Fibroblast of skin of left quadriceps (primary cell): ENCODE measurements around the gene SNX32.
"Not testable (repeated sequence)": the region's sequence is repeated elsewhere in the genome, so short reads cannot be mapped to it uniquely, and the experiment has no call there.

Experiments used
- DNase-seq, 2 experiments: peaks; one replicate each; pipeline ENCODE4 v3.0.0-alpha.2; 2013; ENCODE audit warnings: low read depth in 2 of 2

Gene SNX32

GRCh38 chr11:65826984-65827735, 6.6 kb upstream of the SNX32 start:
- no peak for DNase-seq

- DNase-seq: no peak
These were observed 4.3 kb upstream of the SNX32 start for GRCh38 chr11:65829459-65829858.

- DNase-seq: not testable (repeated sequence)
These were observed 1.5 kb upstream of the SNX32 start for GRCh38 chr11:65832231-65832630.

GRCh38 chr11:65834202-65834601, 439 bp downstream of the SNX32 start:
- DNase-seq: no peak

- DNase-seq: no peak
These were observed 8.4 kb downstream of the SNX32 start for GRCh38 chr11:65842144-65842543.

GRCh38 chr11:65843811-65844210, 10.0 kb downstream of the SNX32 start:
- DNase-seq: no peak

GRCh38 chr11:65844231-65844872, 10.6 kb downstream of the SNX32 start:
- DNase-seq: no peak

GRCh38 chr11:65847746-65848145, 14.0 kb downstream of the SNX32 start:
- DNase-seq: no peak

- DNase-seq: not testable (repeated sequence)
These were observed 14.9 kb downstream of the SNX32 start for GRCh38 chr11:65848693-65849092.

GRCh38 chr11:65849366-65849765, 15.6 kb downstream of the SNX32 start:
- no peak for DNase-seq

GRCh38 chr11:65849771-65850216, 16.0 kb downstream of the SNX32 start:
- DNase-seq: no peak

GRCh38 chr11:65850217-65851082, 16.7 kb downstream of the SNX32 start:
- no peak for DNase-seq

- DNase-seq: no peak
These were observed 17.4 kb downstream of the SNX32 start for GRCh38 chr11:65851083-65851579.

- no peak for DNase-seq
These were observed 18.2 kb downstream of the SNX32 start for GRCh38 chr11:65851811-65852507.

GRCh38 chr11:65852508-65853245, 18.9 kb downstream of the SNX32 start:
- DNase-seq: no peak

GRCh38 chr11:65853246-65853979, 19.6 kb downstream of the SNX32 start:
- no peak for DNase-seq

- DNase-seq: no peak
These were observed 20.4 kb downstream of the SNX32 start for GRCh38 chr11:65854161-65854592.

GRCh38 chr11:65854852-65855837, 21.4 kb downstream of the SNX32 start:
- DNase-seq: no peak

- DNase-seq: no peak
These were observed 22.2 kb downstream of the SNX32 start for GRCh38 chr11:65855927-65856363.
